Measurements from ENCODE around the gene COPS6.

GRCh38 chr7:100126931-100127865 lies 38.4 kb downstream of the COPS6 start, which contains the start of gene MBLAC1:
- TF ChIP-seq POLR2A (IDR thresholded peaks at IDR 0.05), result no peak
- no peak for TF ChIP-seq CTCF (IDR thresholded peaks at IDR 0.05)
